ENCODE data around the gene CFAP54. TPM values are rescaled to one million over a fixed set of nuclear protein-coding genes. Genes with fewer than 3 reads are reported as not detected.
A peak's percentile ranks its signal among the peaks of the same experiment; 100 is the strongest.

CFAP54 gene
- polyA plus RNA-seq, 2 of the 4 experiments (the other 2 are of a cell fraction), result 0.70 to 1.2 TPM

- ChIA-PET POLR2A (no interaction called here), CTCF (no interaction called here)
- ATAC-seq (0 out of 6 replicates have a peak, but pooled peaks of 1 of the 2 experiments have one; percentile 36), FAIRE-seq (no peak), DNase-seq (ENCODE audit: low read depth in 1 of 2, low spot score in 1 of 2) (no peak)
- no peak overlapping the region for H3K4me2 ChIP-seq
- H3K9me3 ChIP-seq, result no peaks in the 10 kb centered on the region
- TF ChIP-seq HOXA7 (CRISPR knock-in tag; IDR thresholded peaks at IDR 0.05) (no peak), HOXB5 (CRISPR knock-in tag; IDR thresholded peaks at IDR 0.05) (no peak), EP300 (IDR thresholded peaks at IDR 0.05) (no peak), RARB (CRISPR knock-in tag; IDR thresholded peaks at IDR 0.05) (no peak), HDAC2 (IDR thresholded peaks at IDR 0.05) (no peak), CBX8 (IDR thresholded peaks at IDR 0.05) (no peak), ESRRA (IDR thresholded peaks at IDR 0.05; ENCODE audit: borderline replicate concordance, low read length) (no peak), MAZ (IDR thresholded peaks at IDR 0.05; ENCODE audit: borderline replicate concordance, low read depth, low read length) (no peak), POLR2AphosphoS2 (conservative IDR thresholded peaks at IDR 0.05; ENCODE audit: low read length) (no peak), HOXB13 (CRISPR knock-in tag; IDR thresholded peaks at IDR 0.05; ENCODE audit: low read depth) (no peak), PHF8 (IDR thresholded peaks at IDR 0.05; ENCODE audit: borderline replicate concordance, low read depth) (no peak), ELK1 (IDR thresholded peaks at IDR 0.05; ENCODE audit: low read depth, low read length) (no peak), HEYL (CRISPR knock-in tag; IDR thresholded peaks at IDR 0.05) (no peak), BCL3 (IDR thresholded peaks at IDR 0.05) (no peak), REST (IDR thresholded peaks at IDR 0.05) (no peak), RFX5 (IDR thresholded peaks at IDR 0.05) (no peak), FOSL2 (IDR thresholded peaks at IDR 0.05) (no peak), FOSL2 (CRISPR knock-in tag; IDR thresholded peaks at IDR 0.05) (no peak), NFE2L2 (conservative IDR thresholded peaks at IDR 0.05; ENCODE audit: low read length) (no peak)
- H3K27ac ChIP-seq, result no peak overlapping the region
- H3K4me1 ChIP-seq, result no peaks in the 10 kb centered on the region
- 24% methylated on average over 1 of the region's 1 CpG for WGBS (ENCODE audit: missing lambda C conversion rate)
- H3K4me3 ChIP-seq, result no peak overlapping the region
These were observed 168.7 kb downstream of the CFAP54 start for GRCh38 chr12:96658075-96658474.

GRCh38 chr12:96669786-96670185, 180.4 kb downstream of the CFAP54 start:
- Histone ChIP-seq H3K27ac (no peak overlapping the region), H3K4me1 (no peaks in the 10 kb centered on the region), H3K4me2 (no peak overlapping the region), H3K9me3 (no peaks in the 10 kb centered on the region), H3K4me3 (no peak overlapping the region)
- ChIA-PET CTCF (no interaction called here), POLR2A (no interaction called here)
- WGBS (ENCODE audit: missing lambda C conversion rate), result 35% methylated on average over 4 of the region's 4 CpGs
- TF ChIP-seq PBX3 (IDR thresholded peaks at IDR 0.05) (no peak), HES2 (IDR thresholded peaks at IDR 0.05) (no peak), CEBPB (IDR thresholded peaks at IDR 0.05) (no peak), MAFK (IDR thresholded peaks at IDR 0.05; ENCODE audit: partially characterized antibody) (no peak), JUN (IDR thresholded peaks at IDR 0.05) (no peak), KDM1A (IDR thresholded peaks at IDR 0.05; ENCODE audit: low read depth) (no peak)
- FAIRE-seq, result no peak
- DNase-seq (ENCODE audit: low read depth in 1 of 2, low spot score in 1 of 2), result no peak
- ATAC-seq, result no peak
